Adipocyte (in vitro differentiated cells): ENCODE measurements around the gene MTUS2.

Experiments used
- DNase-seq: peaks from one replicate; pipeline ENCODE4 v3.0.0-alpha.2; 2015; ENCODE audit warnings: low read depth
- H3K27me3 ChIP-seq: replicated peaks from 2 replicates; pipeline ENCODE4 v1.7.0; 2013; ENCODE audit warnings: mild to moderate bottlenecking, low read length, moderate library complexity; ENCODE audit not compliant: control insufficient read depth, insufficient read depth
- H3K36me3 ChIP-seq: 2 replicates; pipeline ENCODE4 v1.7.0; 2013; ENCODE audit warnings: low read length, mild to moderate bottlenecking, moderate library complexity; ENCODE audit not compliant: control insufficient read depth, insufficient read depth, severe bottlenecking
- H3K4me1 ChIP-seq: 2 replicates; pipeline ENCODE4 v1.7.0; 2013; ENCODE audit warnings: mild to moderate bottlenecking, low read length, moderate library complexity; ENCODE audit not compliant: control insufficient read depth, insufficient read depth
- H3K4me3 ChIP-seq: 2 replicates; pipeline ENCODE4 v1.7.0; 2013; ENCODE audit warnings: mild to moderate bottlenecking, low read length, moderate library complexity
- H3K9ac ChIP-seq: 2 replicates; pipeline ENCODE4 v1.7.0; 2013; ENCODE audit warnings: mild to moderate bottlenecking, low read length, moderate library complexity
- H3K9me3 ChIP-seq: 2 replicates; pipeline ENCODE4 v1.7.0; 2013; ENCODE audit warnings: mild to moderate bottlenecking, low read length, moderate library complexity; ENCODE audit not compliant: control insufficient read depth

The MTUS2 gene

DNA sequence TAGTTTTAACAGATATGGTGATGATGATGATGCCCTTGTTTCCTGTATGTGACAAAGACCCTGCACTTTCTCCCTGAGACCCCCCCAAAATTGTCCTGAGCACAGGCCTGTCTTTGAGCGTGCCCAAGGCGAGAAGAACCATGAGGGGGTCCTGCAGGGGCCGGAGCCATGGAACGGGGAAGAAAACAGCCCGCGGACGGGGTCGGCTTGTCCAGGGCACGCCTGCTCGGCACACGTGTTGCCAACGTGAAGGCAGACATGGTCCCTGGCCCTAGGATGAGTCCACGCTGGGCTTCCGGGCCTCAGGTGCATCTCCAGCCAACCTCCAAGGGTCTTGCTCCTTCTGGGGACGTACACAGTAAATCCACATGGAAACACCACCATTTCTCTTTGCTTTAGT, 684.6 kb downstream of the MTUS2 start:
- Histone ChIP-seq H3K9me3 (no peaks in the 10 kb centered on the region), H3K4me1 (peaks cover 32% of the 10 kb centered on the region), H3K4me3 (no peak overlapping the region), H3K36me3 (no peaks in the 10 kb centered on the region), H3K27me3 (no peaks in the 10 kb centered on the region), H3K9ac (no peak overlapping the region)
- DNase-seq: no peak

DNA sequence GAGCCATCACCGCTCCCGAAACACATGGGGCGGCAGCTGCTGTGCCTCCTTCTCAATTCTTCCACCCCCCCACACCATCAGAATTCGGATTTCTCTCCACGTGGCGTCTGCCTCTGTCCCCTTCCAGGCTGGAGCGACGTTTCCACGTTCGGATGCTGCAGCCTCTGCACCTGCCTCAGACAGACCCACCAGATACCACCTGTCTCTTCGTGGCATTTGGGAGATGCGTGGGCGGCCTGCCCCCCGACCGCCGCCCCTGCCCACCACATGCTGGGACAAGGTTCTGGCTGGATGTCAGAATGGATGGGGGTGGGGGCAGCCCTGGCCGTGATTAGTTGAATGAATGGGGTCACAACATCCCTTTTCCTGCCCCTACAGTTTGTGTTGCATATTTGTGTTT, 685.4 kb downstream of the MTUS2 start:
- no peak overlapping the region for H3K9ac ChIP-seq
- H3K36me3 ChIP-seq: no peaks in the 10 kb centered on the region
- no peak for DNase-seq
- peaks cover 41% of the 10 kb centered on the region for H3K4me1 ChIP-seq
- H3K4me3 ChIP-seq: no peak overlapping the region
- no peaks in the 10 kb centered on the region for H3K27me3 ChIP-seq
- no peaks in the 10 kb centered on the region for H3K9me3 ChIP-seq

DNA sequence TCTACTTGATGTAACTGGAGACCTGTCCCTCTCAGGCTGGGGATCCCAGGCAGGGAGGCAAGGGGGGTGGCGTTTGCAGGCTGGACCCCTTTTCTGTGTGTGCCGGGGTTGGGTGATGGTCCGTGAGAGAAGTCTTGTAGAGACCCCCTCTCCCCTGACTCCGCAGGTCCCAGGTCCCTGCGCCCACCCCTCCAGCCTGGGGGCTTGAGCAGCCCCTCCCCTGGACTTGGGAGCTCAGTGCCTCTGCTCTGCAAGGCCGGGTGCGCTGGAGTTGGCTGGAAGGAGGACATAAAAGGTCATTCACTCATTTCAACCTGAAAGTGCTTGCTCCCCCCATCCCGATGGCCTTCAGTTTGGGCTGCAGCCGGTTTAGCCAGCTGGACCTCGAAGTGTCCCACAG, 685.8 kb downstream of the MTUS2 start:
- Histone ChIP-seq H3K4me1 (peaks cover 43% of the 10 kb centered on the region), H3K36me3 (no peaks in the 10 kb centered on the region), H3K9me3 (no peaks in the 10 kb centered on the region), H3K27me3 (no peaks in the 10 kb centered on the region), H3K9ac (no peak overlapping the region), H3K4me3 (no peak overlapping the region)
- DNase-seq: no peak

DNA sequence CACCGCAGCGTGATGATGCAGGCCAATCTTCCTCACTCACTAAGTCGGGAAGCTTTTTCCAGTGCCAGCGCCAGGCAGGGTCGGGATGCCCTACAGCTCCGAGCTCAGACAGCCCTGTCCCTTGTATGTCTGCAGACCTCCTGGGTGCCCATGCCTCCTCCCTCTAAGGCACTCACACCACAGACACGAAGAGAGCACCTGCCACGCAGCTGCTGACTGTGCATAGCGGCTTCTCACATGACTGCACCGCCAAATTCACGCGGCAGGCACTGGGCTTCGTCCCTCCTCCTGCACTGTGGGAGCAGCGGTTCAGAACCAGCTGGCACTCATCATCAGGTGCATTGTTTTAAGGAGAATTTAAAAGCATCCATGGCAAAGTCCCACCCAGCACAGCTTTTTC, 687.2 kb downstream of the MTUS2 start:
- Histone ChIP-seq H3K9ac (no peak overlapping the region), H3K4me1 (peaks cover 55% of the 10 kb centered on the region), H3K9me3 (no peaks in the 10 kb centered on the region), H3K36me3 (no peaks in the 10 kb centered on the region), H3K4me3 (no peak overlapping the region), H3K27me3 (no peaks in the 10 kb centered on the region)
- no peak for DNase-seq

DNA sequence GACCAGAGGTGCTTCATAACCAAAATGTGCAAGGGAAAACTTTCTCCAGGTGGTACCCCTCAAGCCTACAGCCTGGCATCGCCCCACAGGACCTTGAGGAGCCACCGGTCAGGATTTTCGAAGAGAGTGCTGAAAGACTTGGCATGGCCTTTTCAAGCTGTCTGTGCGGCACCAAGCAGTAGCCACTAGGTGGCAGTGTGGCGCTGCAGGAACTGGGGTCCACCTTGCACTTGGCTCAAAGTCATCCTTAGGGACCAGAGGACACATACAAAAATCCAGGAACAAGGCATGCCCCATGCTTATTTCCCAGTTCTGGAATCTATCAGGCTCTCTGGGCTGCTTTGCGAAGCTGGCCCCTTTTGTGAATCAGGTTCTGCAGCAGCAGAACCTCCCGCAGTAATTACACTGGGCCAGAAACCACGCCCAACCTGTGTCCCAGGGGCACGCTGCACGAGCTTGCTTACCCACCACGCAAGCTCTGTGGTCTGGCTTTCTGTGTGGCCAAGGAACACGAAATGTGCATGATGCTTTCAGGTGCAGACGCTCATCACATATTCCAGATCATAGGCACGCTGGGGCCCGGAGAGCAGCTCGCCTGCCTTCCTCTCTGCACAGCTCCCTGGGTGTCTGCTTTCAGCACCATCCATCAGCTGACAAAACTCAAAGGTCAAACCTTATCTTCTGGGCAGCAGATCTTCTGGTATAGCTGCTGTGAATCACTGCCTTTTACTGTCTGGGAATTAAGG, 688.2 kb downstream of the MTUS2 start:
- Histone ChIP-seq H3K9ac (no peak overlapping the region), H3K4me1 (peaks cover 56% of the 10 kb centered on the region), H3K36me3 (peaks cover 6% of the 10 kb centered on the region), H3K27me3 (no peaks in the 10 kb centered on the region), H3K4me3 (peak overlapping the region; percentile 21), H3K9me3 (no peaks in the 10 kb centered on the region)
- DNase-seq: peak; percentile 88

DNA sequence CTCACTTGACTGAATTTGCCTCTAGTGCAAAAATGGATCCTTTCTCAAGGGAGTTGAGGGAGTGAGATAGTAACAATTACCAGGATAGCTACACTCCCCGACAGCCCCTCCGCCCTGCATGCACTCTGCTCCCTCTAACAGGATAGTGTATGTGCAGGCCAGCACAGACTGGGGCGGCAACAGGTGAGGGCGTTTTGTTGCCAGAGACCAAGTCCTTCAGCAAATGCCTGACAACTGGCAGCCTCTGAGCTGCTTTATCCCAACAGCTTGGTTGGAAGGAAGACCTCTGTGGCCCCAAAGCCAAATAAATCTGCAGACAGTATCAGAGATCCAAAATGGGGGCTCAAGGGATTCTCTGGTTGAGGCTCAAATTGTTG, 688.7 kb downstream of the MTUS2 start:
- Histone ChIP-seq H3K4me1 (peaks cover 56% of the 10 kb centered on the region), H3K4me3 (no peak overlapping the region)

DNA sequence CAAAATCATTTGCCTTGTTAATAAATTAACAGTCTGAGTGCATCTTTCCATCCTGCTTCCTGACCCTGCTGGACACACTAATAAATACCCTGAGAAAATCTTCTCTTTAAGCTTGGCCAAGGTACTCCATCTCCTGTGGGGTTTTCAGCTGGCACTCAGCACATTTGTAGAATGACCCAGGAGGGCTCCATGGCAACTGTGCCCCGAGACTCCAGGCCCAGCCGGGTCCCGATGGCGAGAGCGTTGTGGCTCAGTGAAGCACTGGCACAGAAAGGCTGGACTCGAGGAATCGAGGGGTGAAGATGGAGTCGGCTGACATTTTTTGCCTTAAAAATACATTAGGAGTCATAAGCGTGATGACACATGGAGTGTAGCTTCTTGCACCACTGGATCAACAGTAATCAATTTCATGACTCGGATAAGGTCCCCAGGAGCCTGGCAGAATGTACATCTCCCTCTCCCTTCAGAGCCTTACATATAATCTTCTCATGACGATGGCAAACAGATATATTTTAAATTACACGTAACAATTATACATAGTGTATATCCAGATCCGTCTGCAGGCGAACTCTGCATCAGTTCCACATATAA, 690.0 kb downstream of the MTUS2 start:
- peaks cover 23% of the 10 kb centered on the region for H3K36me3 ChIP-seq
- H3K4me3 ChIP-seq: no peak overlapping the region
- DNase-seq: no peak
- H3K9me3 ChIP-seq: no peaks in the 10 kb centered on the region
- peaks cover 56% of the 10 kb centered on the region for H3K4me1 ChIP-seq
- H3K27me3 ChIP-seq: no peaks in the 10 kb centered on the region
- no peak overlapping the region for H3K9ac ChIP-seq

More for the DNA sequence above, 688.7 kb downstream of the MTUS2 start:
- H3K36me3 ChIP-seq: peaks cover 12% of the 10 kb centered on the region
- DNase-seq: no peak
- H3K9ac ChIP-seq: no peak overlapping the region
- no peaks in the 10 kb centered on the region for H3K27me3 ChIP-seq
- no peaks in the 10 kb centered on the region for H3K9me3 ChIP-seq

DNA sequence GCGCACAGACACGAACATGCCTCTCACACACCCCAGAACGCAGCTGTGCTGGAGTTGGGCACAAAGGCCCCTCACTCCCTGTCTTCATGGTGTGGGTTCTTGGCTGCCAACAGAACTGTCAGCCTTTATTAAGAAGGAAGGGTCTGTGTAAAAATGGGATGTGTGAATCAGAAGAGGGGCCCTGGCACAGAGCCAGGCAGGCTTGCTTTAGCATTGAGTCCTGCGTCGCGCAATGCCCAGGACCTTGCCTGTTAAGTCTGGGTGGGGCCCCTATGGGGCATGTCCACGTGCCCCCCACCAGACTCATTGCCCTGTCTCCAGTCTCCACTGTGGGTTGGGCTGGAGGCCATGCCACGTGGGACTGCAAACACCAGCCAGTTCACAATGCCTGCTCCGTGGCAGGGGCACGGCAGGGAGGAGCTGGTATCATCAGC, 690.5 kb downstream of the MTUS2 start:
- no peak overlapping the region for H3K4me3 ChIP-seq
- no peak overlapping the region for H3K9ac ChIP-seq
- no peaks in the 10 kb centered on the region for H3K27me3 ChIP-seq
- no peaks in the 10 kb centered on the region for H3K9me3 ChIP-seq
- H3K36me3 ChIP-seq: peaks cover 29% of the 10 kb centered on the region
- peaks cover 56% of the 10 kb centered on the region for H3K4me1 ChIP-seq
- no peak for DNase-seq

DNA sequence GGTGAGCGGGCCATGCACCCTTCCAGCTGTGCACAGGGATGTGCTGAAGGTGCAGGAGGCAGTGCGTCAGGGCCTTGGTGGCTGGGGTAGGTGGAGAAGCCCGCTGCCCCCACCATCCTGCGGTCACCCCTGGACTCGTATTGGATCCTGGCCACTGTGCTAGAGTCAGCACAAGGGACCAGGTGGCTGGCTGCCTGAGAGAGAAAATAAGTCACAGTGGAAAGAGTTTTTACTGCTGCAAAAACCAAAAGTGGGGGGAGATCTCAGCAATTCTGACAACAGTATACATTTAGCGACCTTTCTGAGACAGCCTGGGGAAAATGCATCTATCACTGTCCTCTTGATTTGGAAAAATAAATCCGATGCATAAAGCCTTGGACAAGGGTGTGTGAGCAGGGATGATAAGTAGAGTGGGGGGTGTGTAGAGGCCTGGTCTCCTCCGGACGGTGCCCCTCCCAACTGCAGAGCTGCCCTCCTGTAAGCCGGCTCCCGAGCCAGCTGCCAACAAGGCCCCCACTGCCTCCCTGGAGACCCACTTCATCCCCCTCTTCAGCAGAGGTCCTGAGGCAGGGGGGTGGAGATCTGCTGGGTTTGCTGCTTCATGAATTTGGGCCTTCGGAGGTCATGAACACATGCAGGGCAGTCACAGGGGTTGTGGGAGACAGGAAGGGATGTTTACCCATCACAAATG, 691.1 kb downstream of the MTUS2 start:
- Histone ChIP-seq H3K4me3 (no peak overlapping the region), H3K9ac (peak overlapping the region; percentile 2), H3K9me3 (no peaks in the 10 kb centered on the region), H3K4me1 (peaks cover 56% of the 10 kb centered on the region), H3K36me3 (peaks cover 35% of the 10 kb centered on the region), H3K27me3 (no peaks in the 10 kb centered on the region)
- no peak for DNase-seq

DNA sequence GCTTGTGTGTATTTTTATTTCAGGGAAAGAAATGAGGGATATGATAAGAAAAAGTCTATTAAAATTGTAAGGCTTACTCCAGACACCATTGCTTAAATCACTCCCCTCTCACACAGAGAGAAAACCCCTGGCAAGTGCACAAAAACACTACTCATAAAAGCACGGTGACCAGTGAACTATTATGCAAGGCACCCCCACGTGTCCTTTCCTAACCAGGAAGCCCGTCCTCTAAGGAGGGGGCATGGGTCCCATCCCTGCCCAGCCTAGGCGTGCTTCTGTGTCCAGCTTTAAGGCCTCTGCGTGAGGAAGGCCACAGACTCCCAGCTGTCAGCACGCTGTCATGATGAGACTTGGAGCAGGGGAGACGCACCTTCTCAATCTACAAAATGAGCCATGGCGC, 691.8 kb downstream of the MTUS2 start:
- no peaks in the 10 kb centered on the region for H3K27me3 ChIP-seq
- DNase-seq: no peak
- peaks cover 56% of the 10 kb centered on the region for H3K4me1 ChIP-seq
- peaks cover 42% of the 10 kb centered on the region for H3K36me3 ChIP-seq
- H3K9ac ChIP-seq: no peak overlapping the region
- no peak overlapping the region for H3K4me3 ChIP-seq
- H3K9me3 ChIP-seq: no peaks in the 10 kb centered on the region
